ENCODE results near the gene STIP1.
A peak's percentile ranks its signal among the peaks of the same experiment; 100 is the strongest.

Gene STIP1

DNA sequence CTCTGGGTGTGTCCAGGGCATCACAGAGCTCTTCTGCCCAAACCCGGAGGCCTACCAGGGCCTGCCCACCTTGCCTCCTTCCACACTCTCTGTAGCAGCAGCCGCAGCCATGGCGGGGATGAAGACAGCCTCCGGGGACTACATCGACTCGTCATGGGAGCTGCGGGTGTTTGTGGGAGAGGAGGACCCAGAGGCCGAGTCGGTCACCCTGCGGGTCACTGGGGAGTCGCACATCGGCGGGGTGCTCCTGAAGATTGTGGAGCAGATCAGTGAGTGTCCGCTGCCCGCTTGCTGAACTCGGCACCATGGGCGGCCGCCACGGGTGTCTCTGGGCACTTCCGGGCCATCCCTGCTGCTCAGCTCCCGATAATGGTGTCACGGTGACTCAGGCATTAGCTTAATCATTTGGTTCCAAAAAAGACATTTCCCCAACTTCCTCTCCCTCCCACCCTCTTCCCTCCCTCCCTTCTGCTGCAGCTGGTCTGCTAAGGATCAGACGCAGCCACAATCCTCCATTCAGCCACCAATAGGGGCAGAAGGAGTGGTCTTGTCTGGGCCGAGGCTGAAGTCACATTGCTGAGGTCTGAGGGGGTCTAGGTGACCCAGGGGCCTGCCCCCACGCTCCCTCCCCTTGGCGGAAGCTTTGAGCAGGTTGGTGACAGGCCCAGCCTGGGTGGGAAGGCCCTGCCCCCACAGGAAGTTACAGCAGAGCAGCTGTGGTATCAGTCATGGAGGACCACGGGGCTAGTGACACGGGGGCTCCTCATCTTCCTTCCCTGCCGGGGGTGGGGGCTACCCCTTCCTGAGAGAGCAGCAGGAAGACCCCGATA is 21.5 kb downstream of the STIP1 start:
- peak; percentile 98 for FAIRE-seq
- peak; percentile 97 for DNase-seq (ENCODE audit: insufficient read length, low spot score)
- TF ChIP-seq POLR2AphosphoS5 (IDR thresholded peaks at IDR 0.05; ENCODE audit: low read depth, low read length) (peak; percentile 85), SPI1 (IDR thresholded peaks at IDR 0.05; ENCODE audit: low read depth, low read length) (0 out of 2 replicates have a peak, but pooled peaks have one; percentile 29), PAX5 (IDR thresholded peaks at IDR 0.05; ENCODE audit: insufficient read depth, low read length, severe bottlenecking) (no peak), TAF1 (IDR thresholded peaks at IDR 0.05; ENCODE audit: low read depth, low read length) (peak; percentile 87; the same call in 1 of the 2 replicates), POU2F2 (IDR thresholded peaks at IDR 0.05; ENCODE audit: low read depth, low read length) (no peak), POLR2A (IDR thresholded peaks at IDR 0.05; ENCODE audit: low read depth, low read length) (no peak; the same call in 1 of the 2 replicates)

DNA sequence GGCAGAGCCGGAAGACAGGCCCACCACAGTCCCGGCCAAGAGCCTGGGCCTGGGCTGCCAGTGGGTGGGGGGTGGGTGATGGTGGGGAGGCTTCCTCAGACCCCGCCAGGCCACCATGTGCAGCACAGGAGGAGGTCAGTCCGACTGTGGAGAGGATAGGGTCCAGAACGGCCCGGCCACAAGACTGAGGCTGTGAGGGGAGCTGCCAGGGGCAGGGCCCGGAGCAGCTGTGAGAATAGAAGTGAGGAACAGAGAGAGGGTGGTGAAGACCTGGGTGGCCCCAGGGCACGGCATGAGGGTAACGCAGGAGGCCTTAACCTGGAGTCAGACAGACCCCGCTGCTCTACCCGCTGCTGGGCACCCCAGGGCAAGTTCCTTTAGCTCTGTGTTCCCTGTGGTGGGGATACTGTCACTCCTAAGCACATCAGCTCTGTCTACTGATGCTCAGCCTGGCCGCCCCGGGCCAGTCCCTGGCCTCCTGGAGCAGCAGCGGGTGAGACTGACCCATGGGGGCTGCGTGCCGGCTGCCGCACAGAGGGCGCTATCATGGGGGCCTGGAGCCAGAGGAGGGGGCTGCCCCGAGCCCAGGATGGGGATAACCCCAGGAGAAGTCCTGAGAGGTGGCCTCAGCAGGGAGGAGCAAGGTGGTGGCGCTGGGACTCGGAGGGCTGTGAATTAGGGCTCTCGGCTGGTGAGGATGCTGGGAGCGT is 22.3 kb downstream of the STIP1 start:
- DNase-seq (ENCODE audit: insufficient read length, low spot score) (no peak), FAIRE-seq (no peak)
- no peak for TF ChIP-seq POLR2AphosphoS5 (IDR thresholded peaks at IDR 0.05; ENCODE audit: low read depth, low read length)
- TF ChIP-seq POLR2A (IDR thresholded peaks at IDR 0.05; ENCODE audit: low read depth, low read length), result no peak
- no peak for TF ChIP-seq PAX5 (IDR thresholded peaks at IDR 0.05; ENCODE audit: insufficient read depth, low read length, severe bottlenecking)
- TF ChIP-seq POU2F2 (IDR thresholded peaks at IDR 0.05; ENCODE audit: low read depth, low read length), result no peak
- no peak for TF ChIP-seq SPI1 (IDR thresholded peaks at IDR 0.05; ENCODE audit: low read depth, low read length)
- TF ChIP-seq TAF1 (IDR thresholded peaks at IDR 0.05; ENCODE audit: low read depth, low read length), result no peak

DNA sequence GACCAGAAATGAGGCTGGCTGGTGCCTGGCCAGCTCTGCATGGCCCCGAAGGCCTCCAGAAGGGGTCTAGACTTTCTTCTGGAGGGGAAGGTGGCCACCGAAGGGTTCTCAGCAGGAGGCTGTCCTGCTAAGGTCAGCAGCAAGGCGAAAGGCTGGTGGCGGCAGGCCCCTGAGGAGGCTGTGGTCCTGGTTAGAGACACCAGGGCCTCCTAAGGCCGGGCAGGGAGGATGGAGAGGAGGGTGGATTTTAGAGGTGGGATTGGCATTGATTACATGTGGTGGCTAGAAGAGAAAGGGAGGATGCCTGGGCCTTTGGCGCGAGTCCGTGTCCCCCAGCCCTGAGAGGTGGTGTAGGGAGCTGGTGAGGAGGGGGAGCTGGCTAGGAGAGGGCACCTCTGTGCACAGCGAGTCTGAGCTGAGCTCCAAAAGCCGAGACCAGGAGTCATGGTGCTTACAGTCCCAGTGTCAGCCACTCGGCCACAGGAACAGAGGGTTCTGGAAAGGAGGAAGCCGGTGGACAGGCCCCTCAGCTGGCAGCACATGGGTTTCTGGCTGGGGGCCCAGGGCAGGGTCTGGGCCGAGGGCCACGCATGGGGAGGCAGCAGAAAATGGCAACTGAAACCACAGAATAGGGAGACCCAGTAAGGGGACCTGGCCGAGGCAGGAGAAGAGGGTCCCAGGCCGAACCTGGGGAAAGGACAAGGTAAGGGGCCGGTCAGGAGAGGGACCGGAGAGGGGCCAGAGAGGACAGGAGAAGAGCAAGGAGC is 23.0 kb downstream of the STIP1 start:
- FAIRE-seq, result no peak
- no peak for TF ChIP-seq POLR2AphosphoS5 (IDR thresholded peaks at IDR 0.05; ENCODE audit: low read depth, low read length)
- no peak for TF ChIP-seq POU2F2 (IDR thresholded peaks at IDR 0.05; ENCODE audit: low read depth, low read length)
- TF ChIP-seq TAF1 (IDR thresholded peaks at IDR 0.05; ENCODE audit: low read depth, low read length), result no peak
- TF ChIP-seq SPI1 (IDR thresholded peaks at IDR 0.05; ENCODE audit: low read depth, low read length), result no peak
- no peak for TF ChIP-seq POLR2A (IDR thresholded peaks at IDR 0.05; ENCODE audit: low read depth, low read length)
- TF ChIP-seq PAX5 (IDR thresholded peaks at IDR 0.05; ENCODE audit: insufficient read depth, low read length, severe bottlenecking), result no peak

DNA sequence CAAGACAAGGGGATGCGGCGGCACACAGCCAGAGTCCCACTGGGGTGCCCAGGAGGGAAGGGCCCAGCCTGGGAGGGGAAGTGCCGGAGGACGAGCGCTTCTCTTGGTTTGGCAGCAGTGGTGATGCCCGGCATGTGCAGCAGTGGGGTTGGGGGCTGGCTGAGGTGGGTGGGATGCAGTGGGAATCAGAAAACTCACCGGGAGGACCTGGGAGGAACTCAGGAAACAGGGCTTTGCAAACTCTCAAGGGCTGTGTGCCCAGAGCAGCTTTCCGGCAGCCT is 23.5 kb downstream of the STIP1 start:
- FAIRE-seq (no peak), DNase-seq (ENCODE audit: insufficient read length, low spot score) (no peak)
- no peak for TF ChIP-seq PAX5 (IDR thresholded peaks at IDR 0.05; ENCODE audit: insufficient read depth, low read length, severe bottlenecking)
- TF ChIP-seq POU2F2 (IDR thresholded peaks at IDR 0.05; ENCODE audit: low read depth, low read length), result no peak
- TF ChIP-seq POLR2A (IDR thresholded peaks at IDR 0.05; ENCODE audit: low read depth, low read length), result no peak
- no peak for TF ChIP-seq TAF1 (IDR thresholded peaks at IDR 0.05; ENCODE audit: low read depth, low read length)
- TF ChIP-seq SPI1 (IDR thresholded peaks at IDR 0.05; ENCODE audit: low read depth, low read length), result no peak
- no peak for TF ChIP-seq POLR2AphosphoS5 (IDR thresholded peaks at IDR 0.05; ENCODE audit: low read depth, low read length)

More for the DNA sequence above, 23.0 kb downstream of the STIP1 start:
- DNase-seq (ENCODE audit: insufficient read length, low spot score), result no peak

DNA sequence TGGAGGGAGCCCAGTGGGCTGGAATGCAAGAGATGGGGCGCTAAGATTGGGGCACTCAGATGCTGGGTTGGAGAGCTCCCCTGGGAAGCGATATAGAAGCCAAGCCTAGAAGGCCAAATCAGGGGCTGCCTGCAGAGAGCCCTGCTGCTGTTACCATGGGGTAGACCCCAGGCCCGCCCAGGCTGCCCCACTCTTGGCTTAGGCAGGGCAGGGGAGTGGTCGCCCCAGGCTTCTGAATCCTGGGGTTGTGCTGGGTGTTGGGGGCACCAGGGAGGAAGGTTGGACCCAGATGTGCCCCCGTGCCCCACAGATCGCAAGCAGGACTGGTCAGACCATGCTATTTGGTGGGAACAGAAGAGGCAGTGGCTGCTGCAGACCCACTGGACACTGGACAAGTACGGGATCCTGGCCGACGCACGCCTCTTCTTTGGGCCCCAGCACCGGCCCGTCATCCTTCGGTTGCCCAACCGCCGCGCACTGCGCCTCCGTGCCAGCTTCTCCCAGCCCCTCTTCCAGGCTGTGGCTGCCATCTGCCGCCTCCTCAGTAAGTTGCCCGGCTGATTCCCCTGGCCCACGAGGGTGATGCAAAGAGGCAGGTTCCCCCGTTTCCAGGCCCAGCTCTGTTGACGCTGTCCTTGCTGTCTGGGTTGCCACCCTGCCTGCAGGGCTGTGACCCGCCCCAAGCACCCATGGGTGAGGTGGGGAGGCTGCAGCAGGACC is 24.5 kb downstream of the STIP1 start:
- no peak for FAIRE-seq
- TF ChIP-seq PAX5 (IDR thresholded peaks at IDR 0.05; ENCODE audit: insufficient read depth, low read length, severe bottlenecking), result no peak
- TF ChIP-seq POLR2AphosphoS5 (IDR thresholded peaks at IDR 0.05; ENCODE audit: low read depth, low read length), result no peak
- no peak for TF ChIP-seq TAF1 (IDR thresholded peaks at IDR 0.05; ENCODE audit: low read depth, low read length)
- TF ChIP-seq POLR2A (IDR thresholded peaks at IDR 0.05; ENCODE audit: low read depth, low read length), result no peak
- TF ChIP-seq POU2F2 (IDR thresholded peaks at IDR 0.05; ENCODE audit: low read depth, low read length), result no peak
- TF ChIP-seq SPI1 (IDR thresholded peaks at IDR 0.05; ENCODE audit: low read depth, low read length), result no peak

DNA sequence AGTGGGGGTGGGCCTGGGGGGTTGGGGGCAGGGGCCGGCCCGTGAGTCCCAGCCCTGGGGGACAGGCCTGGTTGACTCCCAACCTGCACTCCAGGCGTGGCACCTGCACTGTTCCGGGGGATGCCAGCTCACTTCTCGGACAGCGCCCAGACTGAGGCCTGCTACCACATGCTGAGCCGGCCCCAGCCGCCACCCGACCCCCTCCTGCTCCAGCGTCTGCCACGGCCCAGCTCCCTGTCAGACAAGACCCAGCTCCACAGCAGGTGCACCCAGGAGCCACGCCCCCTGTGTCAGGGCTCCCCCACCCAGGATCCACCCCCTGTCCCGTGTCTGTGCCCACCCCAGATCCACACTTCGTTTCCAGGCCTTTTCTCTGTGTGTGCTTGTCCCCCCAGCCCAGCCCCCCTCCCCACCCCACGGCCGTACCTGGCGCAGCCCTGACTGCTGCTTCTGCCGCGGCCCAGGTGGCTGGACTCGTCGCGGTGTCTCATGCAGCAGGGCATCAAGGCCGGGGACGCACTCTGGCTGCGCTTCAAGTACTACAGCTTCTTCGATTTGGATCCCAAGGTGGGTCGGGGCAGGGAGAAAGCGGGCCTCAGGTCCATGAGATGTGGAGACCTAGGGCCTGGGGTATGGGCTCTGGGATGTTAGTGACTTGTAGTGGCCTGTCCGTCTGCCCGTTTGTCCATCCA is 25.4 kb downstream of the STIP1 start:
- DNase-seq (ENCODE audit: insufficient read length, low spot score) (no peak), FAIRE-seq (no peak)
- no peak for TF ChIP-seq POLR2A (IDR thresholded peaks at IDR 0.05; ENCODE audit: low read depth, low read length)
- no peak for TF ChIP-seq PAX5 (IDR thresholded peaks at IDR 0.05; ENCODE audit: insufficient read depth, low read length, severe bottlenecking)
- TF ChIP-seq TAF1 (IDR thresholded peaks at IDR 0.05; ENCODE audit: low read depth, low read length), result no peak
- no peak for TF ChIP-seq SPI1 (IDR thresholded peaks at IDR 0.05; ENCODE audit: low read depth, low read length)
- no peak for TF ChIP-seq POU2F2 (IDR thresholded peaks at IDR 0.05; ENCODE audit: low read depth, low read length)
- no peak for TF ChIP-seq POLR2AphosphoS5 (IDR thresholded peaks at IDR 0.05; ENCODE audit: low read depth, low read length)

More for the DNA sequence above, 24.5 kb downstream of the STIP1 start:
- DNase-seq (ENCODE audit: insufficient read length, low spot score), result no peak

DNA sequence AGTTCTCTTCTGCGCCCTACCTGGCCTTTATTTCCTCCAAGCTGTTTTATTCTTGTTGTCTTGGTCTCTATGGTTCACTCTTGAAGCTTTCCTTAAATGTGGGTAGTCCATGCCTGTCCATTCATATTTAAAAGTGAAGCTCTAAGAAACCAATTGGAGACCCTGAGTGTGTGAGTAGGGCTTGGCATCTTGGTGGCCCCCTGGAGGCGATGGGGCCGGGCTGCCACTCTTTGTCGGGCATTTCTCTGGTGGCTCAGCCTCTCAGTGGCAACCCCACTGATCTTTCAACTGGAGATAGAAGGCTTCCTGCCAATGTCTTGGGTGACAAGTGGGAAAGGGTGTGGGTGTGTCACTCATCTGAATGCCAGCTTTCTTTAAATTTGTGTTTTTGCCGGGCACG is 30.9 kb downstream of the STIP1 start:
- DNase-seq (ENCODE audit: insufficient read length, low spot score) (no peak), FAIRE-seq (no peak)
- TF ChIP-seq POLR2AphosphoS5 (IDR thresholded peaks at IDR 0.05; ENCODE audit: low read depth, low read length) (no peak), POU2F2 (IDR thresholded peaks at IDR 0.05; ENCODE audit: low read depth, low read length) (no peak), TAF1 (IDR thresholded peaks at IDR 0.05; ENCODE audit: low read depth, low read length) (no peak), PAX5 (IDR thresholded peaks at IDR 0.05; ENCODE audit: insufficient read depth, low read length, severe bottlenecking) (no peak), POLR2A (IDR thresholded peaks at IDR 0.05; ENCODE audit: low read depth, low read length) (no peak), SPI1 (IDR thresholded peaks at IDR 0.05; ENCODE audit: low read depth, low read length) (no peak)

Measured in GM12891 (cell line).